Epithelial cell of proximal tubule (primary cell): ENCODE results near the gene STAC2. TPM values are rescaled to one million over a fixed set of nuclear protein-coding genes. Genes with fewer than 3 reads are reported as not detected.

Experiments
- DNase-seq: peaks from one replicate; pipeline ENCODE4 v3.0.0-alpha.2; 2011; ENCODE audit warnings: low read depth
- H3K4me3 ChIP-seq: 2 replicates; pipeline ENCODE4 v1.5.1; 2011; ENCODE audit warnings: low read depth, mild to moderate bottlenecking, low read length
- total RNA-seq: library from RNA; depleted of rRNA; stranded (reverse); fragments of >200 nt; gene quantifications from 2 replicates; pipeline ENCODE4 v1.2.3, GENCODE V29; 2015
- TF ChIP-seq, protein P1 (sequence below): conservative IDR thresholded peaks from 2 replicates; pipeline ENCODE4 v1.5.1; 2012; ENCODE audit warnings: low read depth, mild to moderate bottlenecking, low read length

The STAC2 gene
- total RNA-seq, 1 donor from 2014 or later: not detected

DNA sequence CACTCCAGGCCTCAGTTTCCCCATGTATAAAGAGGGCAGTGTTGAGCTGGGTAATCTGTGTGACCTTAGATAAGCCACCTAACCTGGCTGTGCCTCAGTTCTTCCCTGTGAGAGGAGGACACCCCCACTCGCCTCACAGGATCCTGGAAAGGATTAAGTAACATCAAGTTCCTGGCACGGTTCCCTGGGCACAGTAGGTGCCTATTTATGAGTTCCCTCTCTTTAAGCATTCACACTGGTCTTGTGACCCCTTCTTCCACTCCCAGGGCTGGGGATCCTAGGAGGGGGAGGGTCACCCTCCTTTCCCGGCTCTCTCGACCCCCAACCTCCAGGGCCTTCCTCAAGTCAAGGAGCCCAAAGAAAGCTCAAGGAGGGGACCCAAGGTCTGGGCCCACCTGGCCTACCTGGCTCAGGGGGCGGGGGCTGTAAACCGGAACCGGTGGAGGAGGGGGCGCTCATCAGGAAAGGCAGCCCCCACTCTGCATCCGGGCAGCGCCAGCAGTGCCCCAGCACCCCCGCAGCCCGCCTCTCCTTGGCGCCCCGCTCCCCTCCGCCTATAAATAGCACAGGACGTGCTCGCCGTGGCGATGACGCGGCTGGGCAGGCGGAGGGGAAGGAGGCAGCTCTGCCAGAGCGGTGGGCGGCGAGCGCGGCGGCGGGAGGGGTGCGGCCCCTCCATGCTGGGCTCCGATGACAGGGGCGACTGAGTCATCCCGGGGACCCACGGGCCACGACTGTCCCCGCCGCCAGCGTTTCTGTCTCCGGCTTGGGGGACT lies 16.2 kb downstream of the STAC2 start:
- TF ChIP-seq, protein P1, sequence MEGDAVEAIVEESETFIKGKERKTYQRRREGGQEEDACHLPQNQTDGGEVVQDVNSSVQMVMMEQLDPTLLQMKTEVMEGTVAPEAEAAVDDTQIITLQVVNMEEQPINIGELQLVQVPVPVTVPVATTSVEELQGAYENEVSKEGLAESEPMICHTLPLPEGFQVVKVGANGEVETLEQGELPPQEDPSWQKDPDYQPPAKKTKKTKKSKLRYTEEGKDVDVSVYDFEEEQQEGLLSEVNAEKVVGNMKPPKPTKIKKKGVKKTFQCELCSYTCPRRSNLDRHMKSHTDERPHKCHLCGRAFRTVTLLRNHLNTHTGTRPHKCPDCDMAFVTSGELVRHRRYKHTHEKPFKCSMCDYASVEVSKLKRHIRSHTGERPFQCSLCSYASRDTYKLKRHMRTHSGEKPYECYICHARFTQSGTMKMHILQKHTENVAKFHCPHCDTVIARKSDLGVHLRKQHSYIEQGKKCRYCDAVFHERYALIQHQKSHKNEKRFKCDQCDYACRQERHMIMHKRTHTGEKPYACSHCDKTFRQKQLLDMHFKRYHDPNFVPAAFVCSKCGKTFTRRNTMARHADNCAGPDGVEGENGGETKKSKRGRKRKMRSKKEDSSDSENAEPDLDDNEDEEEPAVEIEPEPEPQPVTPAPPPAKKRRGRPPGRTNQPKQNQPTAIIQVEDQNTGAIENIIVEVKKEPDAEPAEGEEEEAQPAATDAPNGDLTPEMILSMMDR: no peak
- H3K4me3 ChIP-seq: peak overlapping the region; percentile 45
- no peak for DNase-seq

DNA sequence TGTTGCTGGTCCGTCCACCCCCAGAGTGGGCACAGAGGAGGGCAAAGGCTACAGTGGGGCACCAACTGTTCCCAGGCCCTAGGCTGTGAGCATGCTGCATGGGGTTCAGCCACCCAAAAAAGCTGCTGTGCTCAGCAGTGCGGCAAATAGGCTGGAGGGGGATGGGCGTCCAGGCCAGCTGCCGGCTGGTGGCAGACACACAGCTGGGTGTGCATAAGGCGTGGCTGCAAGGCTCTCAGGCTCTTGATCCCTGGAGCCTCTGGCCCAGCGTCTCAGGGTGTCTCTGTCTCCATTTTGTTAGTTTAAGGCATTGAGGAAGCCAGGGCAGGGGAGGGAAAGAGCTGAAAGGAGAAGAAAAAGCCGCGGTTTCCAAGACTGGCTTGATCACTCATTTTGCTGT lies 16.9 kb downstream of the STAC2 start:
- TF ChIP-seq, protein P1: no peak
- no peak overlapping the region for H3K4me3 ChIP-seq
- no peak for DNase-seq

DNA sequence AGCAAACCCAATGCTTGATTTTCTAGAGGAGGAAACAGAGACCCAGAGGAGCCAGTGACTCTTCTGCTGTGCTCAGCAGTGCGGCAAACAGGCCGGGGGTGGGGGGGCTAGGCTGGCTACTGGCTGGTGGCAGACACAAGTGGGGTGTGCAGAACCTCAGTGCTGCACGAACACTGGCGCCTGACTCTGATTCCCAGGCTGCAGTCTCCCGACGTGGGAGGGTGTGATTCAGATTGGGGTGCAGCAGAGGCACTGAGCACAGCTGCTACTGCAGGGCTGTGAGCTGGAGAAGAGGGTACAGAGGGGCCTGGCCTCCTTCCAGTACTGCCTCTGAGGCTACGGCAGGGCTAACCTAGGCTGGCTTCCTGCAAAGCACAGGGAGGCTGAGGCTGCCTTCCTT lies 17.6 kb downstream of the STAC2 start:
- H3K4me3 ChIP-seq: no peak overlapping the region
- DNase-seq: no peak
- TF ChIP-seq, protein P1: no peak

DNA sequence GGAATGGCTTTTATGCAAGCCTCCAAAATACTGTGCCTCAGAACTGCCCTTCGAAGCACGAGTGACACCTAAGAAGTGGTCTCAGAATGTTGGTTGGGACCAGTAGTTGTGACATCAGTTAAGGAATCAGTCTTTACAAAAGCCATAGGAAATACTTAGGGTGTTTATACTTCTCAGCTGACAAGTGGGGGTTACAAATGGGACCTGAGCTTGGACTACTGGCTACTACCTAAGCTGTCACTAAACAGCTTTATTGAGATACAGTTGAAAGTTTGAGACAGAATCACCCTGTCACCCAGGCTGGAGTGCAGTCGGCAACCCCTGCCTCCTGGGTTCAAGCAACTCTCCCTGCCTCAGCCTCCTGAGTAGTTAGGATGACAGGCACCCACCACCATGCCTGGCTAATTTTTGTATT lies 20.6 kb downstream of the STAC2 start:
- TF ChIP-seq, protein P1: no peak
- H3K4me3 ChIP-seq: no peak overlapping the region
- DNase-seq: no peak

DNA sequence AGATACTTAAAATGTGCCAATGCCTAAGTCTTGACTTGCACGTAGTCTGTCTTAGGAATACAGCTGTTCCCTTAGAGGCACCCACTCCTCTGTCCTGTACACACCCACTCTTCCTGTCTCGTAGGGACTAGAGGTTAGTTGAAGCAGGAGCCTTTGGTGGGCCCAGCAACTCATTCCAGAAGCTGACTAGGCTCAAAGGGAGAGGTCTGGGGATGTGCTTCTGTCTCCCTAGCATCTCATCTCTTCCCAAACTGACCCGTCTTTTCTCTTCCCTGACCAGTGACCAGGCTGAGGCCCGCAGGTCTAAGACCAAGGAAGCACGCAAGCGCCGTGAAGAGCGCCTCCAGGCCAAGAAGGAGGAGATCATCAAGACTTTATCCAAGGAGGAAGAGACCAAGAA lies 21.5 kb downstream of the STAC2 start:
- TF ChIP-seq, protein P1: no peak
- no peak for DNase-seq
- no peak overlapping the region for H3K4me3 ChIP-seq

DNA sequence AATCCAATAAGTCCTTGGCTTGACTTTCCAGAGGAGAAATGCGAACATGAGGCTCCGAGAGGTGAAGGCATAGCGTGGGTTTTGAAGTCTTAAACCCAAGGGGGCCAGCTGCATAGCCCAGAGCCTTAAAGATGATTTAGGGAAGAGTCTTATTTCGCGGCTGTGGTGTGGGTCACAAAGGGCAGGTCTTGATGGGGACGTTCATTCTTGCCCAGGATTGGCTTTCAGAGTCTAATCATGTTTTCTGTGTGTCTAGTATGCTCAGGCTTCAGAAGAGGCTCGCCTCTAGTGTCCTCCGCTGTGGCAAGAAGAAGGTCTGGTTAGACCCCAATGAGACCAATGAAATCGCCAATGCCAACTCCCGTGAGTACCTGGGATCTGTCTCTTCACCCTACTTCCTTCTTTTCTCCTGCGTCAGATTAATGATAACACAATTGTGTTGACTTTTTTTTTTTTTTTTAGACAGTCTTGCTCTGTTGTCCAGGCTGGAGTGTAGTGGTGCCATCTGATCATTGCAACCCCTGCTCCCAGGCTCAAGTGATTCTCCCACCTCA lies 24.7 kb downstream of the STAC2 start:
- no peak for DNase-seq
- TF ChIP-seq, protein P1: no peak
- peak overlapping the region; percentile 92 for H3K4me3 ChIP-seq
